Articular chondrocyte of knee joint (primary cell): ENCODE measurements around the gene ATAD3C. TPM values are rescaled to one million over a fixed set of nuclear protein-coding genes. Genes with fewer than 3 reads are reported as not detected.

Experiments
- total RNA-seq: library from RNA; depleted of rRNA; stranded (reverse); fragments of >200 nt; gene quantifications from 2 replicates; pipeline ENCODE4 v1.2.3, GENCODE V29; 2012

The ATAD3C gene, protein sequence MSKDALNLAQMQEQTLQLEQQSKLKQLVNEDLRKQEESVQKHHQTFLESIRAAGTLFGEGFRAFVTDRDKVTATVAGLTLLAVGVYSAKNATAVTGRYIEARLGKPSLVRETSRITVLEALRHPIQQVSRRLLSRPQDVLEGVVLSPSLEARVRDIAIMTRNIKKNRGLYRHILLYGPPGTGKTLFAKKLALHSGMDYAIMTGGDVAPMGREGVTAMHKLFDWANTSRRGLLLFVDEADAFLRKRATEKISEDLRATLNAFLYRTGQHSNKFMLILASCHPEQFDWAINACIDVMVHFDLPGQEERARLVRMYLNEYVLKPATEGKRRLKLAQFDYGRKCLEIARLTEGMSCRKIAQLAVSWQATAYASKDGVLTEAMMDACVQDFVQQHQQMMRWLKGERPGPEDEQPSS
- under 0.01 and 0.13 TPM in 2 replicates for total RNA-seq

DNA sequence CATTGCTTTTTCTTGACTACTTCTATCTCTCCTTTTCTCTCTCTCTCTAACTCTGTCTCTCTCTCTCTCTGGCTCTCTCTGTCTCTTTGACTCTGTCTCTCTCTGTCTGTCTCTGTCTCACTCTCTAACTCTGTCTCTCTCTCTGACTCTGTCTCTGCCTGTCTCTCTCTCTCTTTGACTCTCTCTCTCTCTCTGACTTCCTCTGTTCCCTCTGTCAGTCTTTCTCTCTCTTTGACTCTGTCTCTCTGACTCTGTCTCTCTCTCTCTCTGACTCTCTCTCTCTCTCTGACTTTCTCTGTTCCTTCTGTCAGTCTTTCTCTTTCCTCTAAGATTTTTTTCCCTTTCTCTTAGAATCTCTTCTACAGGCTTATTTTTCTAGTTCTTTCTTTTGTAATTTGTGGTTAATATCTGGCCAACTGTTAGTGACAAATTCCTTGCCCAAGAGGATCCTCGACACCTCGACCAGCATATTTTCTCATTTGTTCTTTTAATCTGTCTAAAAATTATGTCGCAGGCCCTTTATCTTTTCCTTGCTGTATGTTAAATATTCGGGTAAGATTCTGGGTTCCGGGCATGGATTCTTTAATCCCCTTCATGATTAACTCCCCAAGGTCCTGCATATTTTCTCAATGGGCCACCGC lies at the start of gene ATAD3C:
Gene ATAD3C (plus strand): TSS at position 591 of the 641 bp plus-strand sequence. CDS start 995 bp downstream, outside the sequence.

DNA sequence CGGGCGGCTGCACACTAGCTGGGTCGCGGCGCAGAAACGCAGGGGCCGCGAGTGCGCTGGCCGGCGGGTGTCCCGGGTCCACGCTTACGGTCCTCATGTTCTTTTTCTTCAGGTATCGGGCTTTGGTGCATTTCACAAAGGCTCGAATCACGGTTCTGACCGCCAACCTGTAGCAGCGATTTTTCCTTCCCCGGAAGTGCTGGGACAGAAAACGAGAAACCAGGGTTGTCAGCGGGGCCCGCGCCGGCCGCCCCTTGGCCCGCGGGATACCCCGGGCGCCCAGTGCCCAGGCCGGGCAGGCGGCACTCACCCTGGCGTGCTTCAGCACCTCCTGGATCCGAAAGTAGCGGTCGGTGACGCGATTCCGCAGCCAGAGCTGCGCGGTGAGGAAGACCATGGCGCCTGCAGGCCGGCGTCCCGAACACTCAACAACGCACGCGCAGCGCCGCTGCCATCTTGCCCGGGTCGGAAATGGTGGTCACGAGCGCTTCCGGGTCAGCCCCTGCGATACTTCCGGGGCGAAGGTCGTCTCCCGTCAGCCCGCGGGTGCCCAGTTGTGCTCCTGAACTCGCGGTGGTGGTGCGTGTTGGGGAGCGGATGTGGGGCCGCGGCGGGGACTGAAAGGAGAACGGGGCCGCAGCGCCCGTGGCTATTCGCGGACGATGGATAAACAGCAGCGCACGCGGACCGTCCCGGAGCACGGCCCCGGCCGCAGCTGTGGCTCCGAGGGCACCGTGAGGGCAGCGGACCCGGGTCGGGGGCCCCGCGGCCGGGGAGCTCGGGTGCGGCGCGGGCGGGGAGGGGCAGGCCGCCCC lies 42.5 kb upstream of the ATAD3C start, which contains the start of gene MRPL20:
Gene MRPL20 (minus strand): TSS at position 473 of the 815 bp plus-strand sequence. CDS start 76 bp downstream, at position 397.

DNA sequence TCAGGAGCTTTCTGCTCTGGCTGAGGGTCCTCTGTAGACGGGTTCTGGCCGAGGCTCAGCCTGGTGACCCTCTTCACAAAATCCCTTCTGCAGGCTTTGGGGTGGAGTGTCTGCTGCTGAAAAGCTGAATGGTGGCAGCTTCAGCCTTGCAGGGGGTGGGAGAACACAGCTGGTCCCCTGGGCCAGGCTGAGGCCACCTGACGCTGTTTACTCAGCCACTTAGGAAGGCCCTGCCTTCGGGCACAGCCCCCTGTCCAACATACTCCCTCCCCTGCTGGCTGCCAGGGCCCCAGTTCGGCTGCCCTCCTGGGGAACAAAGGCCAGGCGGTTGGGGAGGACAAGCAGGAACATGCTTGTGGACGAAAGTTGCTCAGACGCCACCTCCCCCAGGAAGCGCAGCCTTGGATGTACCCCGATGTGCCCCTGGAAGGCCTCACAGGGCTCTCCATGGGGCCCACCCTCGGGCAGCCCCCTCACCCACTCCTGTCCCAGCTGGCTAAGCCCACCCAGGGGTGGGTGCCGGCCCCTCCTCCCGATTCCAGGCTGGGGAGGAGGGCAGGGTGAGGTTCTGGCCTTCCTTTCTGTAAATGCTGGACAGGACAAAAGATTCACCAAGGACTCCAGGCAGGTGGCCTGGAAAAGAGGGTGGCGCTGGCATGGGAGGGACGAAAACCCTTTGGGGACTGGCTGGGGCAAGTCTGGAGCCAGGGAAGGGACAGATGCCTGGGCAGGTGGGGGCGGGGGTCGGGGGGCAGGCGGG lies 28.2 kb upstream of the ATAD3C start, which contains the start of gene ANKRD65:
Gene ANKRD65 (minus strand): TSS at position 130 of the 760 bp plus-strand sequence. CDS start 271 bp downstream, outside the sequence.

DNA sequence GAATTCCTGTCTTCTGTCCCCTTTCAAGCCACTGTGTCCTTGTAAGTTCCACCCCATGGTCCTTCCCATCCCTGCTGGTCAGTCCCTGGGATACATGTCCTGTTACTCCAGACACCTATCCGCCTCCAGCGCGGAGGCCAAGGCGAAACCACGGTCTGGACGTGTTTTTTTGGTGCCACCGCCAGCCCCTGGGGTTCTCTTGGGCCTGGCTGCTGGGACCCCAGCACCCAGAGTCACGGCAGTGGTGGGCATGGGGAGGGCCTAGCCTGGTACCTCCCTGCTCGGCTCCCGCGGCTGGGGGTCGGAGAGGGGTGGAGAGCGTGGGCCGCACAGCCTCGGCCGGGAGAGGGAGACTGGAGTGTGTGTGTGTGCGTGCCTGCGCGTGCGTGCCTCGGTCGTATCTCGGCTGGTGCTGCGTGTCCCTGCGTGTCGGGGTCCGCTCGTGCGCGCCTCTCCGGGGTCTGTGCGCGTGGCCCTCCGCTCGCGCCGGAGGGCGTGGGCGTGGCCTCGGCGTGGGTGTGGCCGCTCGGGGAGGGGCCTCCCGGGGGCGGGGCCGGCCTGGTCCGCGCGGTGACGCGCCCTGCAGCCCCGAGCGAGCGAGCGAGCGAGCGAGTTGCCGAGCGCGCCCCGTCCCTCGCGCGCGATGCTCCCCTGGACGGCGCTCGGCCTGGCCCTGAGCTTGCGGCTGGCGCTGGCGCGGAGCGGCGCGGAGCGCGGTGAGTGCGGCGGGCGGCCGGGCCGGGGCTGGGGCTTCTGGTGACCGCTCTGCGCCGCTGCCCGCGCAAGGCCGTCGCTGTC lies 14.2 kb upstream of the ATAD3C start, which contains the start of gene VWA1:
Gene VWA1 (plus strand): TSS at position 585 of the 798 bp plus-strand sequence. CDS start 59 bp downstream, at position 644.

DNA sequence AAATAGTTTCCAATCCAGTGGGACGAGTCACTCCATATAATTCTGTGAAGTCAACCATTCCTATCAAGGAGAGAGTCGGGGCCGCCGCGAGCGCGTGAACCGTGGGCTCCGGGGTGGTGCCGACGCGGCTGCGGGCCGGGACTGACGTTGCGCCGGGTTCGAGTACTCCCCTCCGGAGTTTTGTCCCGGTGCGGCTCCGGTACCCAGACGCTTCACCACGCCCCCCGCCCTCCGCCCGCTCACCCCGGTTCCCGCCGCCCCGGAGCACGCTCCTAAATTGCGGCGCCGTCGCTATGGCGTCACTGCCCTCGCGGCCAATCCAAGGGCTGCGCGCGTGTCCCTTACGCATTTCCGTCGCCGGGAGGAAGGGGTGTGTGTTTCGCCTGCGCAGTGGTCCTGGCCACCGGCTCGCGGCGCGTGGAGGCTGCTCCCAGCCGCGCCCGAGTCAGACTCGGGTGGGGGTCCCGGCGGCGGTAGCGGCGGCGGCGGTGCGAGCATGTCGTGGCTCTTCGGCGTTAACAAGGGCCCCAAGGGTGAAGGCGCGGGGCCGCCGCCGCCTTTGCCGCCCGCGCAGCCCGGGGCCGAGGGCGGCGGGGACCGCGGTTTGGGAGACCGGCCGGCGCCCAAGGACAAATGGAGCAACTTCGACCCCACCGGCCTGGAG lies 22.0 kb downstream of the ATAD3C start, which contains the start of gene ATAD3B:
Gene ATAD3B (plus strand): TSS at position 377 of the 664 bp plus-strand sequence. CDS start 120 bp downstream, at position 497.

DNA sequence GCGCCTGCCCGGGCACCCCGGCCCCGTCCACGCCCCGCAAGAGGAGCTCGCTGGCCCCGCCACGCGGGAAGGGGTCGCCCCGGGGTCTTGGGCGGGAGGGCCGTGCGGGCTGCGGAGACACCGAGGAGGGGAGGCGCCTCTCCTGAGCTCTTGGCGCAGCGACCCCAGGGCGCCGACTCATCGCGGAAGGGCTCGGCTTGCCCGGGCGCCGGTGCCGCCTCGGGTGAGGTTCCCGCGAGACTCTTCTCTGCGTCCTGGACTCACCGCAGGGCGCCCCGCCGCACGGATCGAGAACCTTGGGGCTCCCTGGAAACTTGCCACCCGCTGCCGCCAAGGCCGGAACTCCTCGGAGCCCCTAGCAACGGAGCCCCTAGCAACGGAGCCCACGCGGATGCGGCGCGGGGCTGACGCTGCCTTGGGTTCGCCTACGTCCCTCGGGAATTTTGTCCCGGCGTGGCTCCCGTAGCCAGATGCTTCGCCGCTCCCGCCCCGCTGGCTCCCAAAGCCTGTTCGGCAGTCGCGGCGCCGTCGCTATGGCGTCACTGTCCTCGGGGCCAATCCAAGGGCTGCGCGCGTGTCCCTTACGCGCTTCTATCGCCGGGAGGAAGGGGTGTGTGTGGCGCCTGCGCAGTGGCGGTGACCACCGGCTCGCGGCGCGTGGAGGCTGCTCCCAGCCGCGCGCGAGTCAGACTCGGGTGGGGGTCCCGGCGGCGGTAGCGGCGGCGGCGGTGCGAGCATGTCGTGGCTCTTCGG lies 62.2 kb downstream of the ATAD3C start, which contains the start of gene ATAD3A:
Gene ATAD3A (plus strand): TSS at position 630 of the 753 bp plus-strand sequence. CDS start 107 bp downstream, at position 737.

Other genes with a start within 250 kb of the ATAD3C start
- 0.32 and 0.39 TPM in 2 replicates for gene TNFRSF18, start 243.1 kb upstream of the ATAD3C start, total RNA-seq
- gene TNFRSF4, start 235.5 kb upstream of the ATAD3C start, total RNA-seq, result 0.13 TPM in 1 of 2 replicates, not detected in the other
- gene SDF4, start 217.7 kb upstream of the ATAD3C start, total RNA-seq, result 121 and 122 TPM in 2 replicates
- gene B3GALT6, start 217.5 kb upstream of the ATAD3C start, total RNA-seq, result 16.3 and 18.9 TPM in 2 replicates
- 0.43 and 0.65 TPM in 2 replicates for gene C1QTNF12, start 203.0 kb upstream of the ATAD3C start, total RNA-seq
- 26.9 and 30.3 TPM in 2 replicates for gene UBE2J2, start 175.8 kb upstream of the ATAD3C start, total RNA-seq
- gene SCNN1D, start 169.3 kb upstream of the ATAD3C start, total RNA-seq, result 0.76 and 0.78 TPM in 2 replicates
- 19.2 and 24.7 TPM in 2 replicates for gene ACAP3, start 141.8 kb upstream of the ATAD3C start, total RNA-seq
- gene PUSL1, start 141.1 kb upstream of the ATAD3C start, total RNA-seq, result 16.2 and 22.7 TPM in 2 replicates
- 43.3 and 46.8 TPM in 2 replicates for gene INTS11, start 125.0 kb upstream of the ATAD3C start, total RNA-seq
- 10.3 and 12.6 TPM in 2 replicates for gene CPTP, start 124.9 kb upstream of the ATAD3C start, total RNA-seq
- under 0.01 and 0.22 TPM in 2 replicates for gene TAS1R3, start 118.4 kb upstream of the ATAD3C start, total RNA-seq
- gene DVL1, start 100.3 kb upstream of the ATAD3C start, total RNA-seq, result 30.4 and 31.7 TPM in 2 replicates
- gene MXRA8, start 91.1 kb upstream of the ATAD3C start, total RNA-seq, result 507 and 540 TPM in 2 replicates
- gene AURKAIP1, start 74.5 kb upstream of the ATAD3C start, total RNA-seq, result 60.2 and 63.8 TPM in 2 replicates
- 111 and 123 TPM in 2 replicates for gene CCNL2, start 50.4 kb upstream of the ATAD3C start, total RNA-seq
- 96.8 and 105 TPM in 2 replicates for gene MRPL20, start 42.4 kb upstream of the ATAD3C start, total RNA-seq
- gene ANKRD65, start 28.4 kb upstream of the ATAD3C start, total RNA-seq, result 1.7 and 2.9 TPM in 2 replicates
- gene VWA1, start 14.0 kb upstream of the ATAD3C start, total RNA-seq, result 2.6 and 4.1 TPM in 2 replicates
- gene ATAD3B, start 22.1 kb downstream of the ATAD3C start, total RNA-seq, result 5.4 and 8.6 TPM in 2 replicates
- gene ATAD3A, start 62.5 kb downstream of the ATAD3C start, total RNA-seq, result 7.9 and 21.6 TPM in 2 replicates
- gene TMEM240, start 90.9 kb downstream of the ATAD3C start, total RNA-seq, result 2.2 and 3.2 TPM in 2 replicates
- 54.5 TPM in 2 replicates for gene SSU72, start 125.2 kb downstream of the ATAD3C start, total RNA-seq
- 2.1 and 3.1 TPM in 2 replicates for gene FNDC10, start 150.4 kb downstream of the ATAD3C start, total RNA-seq
- 35.7 and 37.9 TPM in 2 replicates for gene MIB2, start 165.8 kb downstream of the ATAD3C start, total RNA-seq
- gene MMP23B, start 182.5 kb downstream of the ATAD3C start, total RNA-seq, result 0.52 TPM in 1 of 2 replicates, not detected in the other
- gene CDK11B, start 209.3 kb downstream of the ATAD3C start, total RNA-seq, result 8.2 and 8.5 TPM in 2 replicates
- gene SLC35E2B, start 243.1 kb downstream of the ATAD3C start, total RNA-seq, result 32.3 and 39.0 TPM in 2 replicates